ENCODE results near the gene SORCS1.

GRCh38 chr10:106682175-106682574 lies 482.3 kb downstream of the SORCS1 start:
- TF ChIP-seq CTCF (IDR thresholded peaks at IDR 0.05): no peak
- no peak for TF ChIP-seq POLR2A (IDR thresholded peaks at IDR 0.05)

Measured in right lobe of liver (tissue), 4 donors.